HG03575 (cell line): ENCODE data around the gene AGMAT.

ENCODE experiments used
- ATAC-seq: cut with Tn5 transposase; IDR thresholded peaks from one replicate; pipeline ENCODE4 v1.9.1; 2021; ENCODE audit not compliant: unreplicated experiment, insufficient number of reproducible peaks, low FRiP score; ENCODE audit errors: extremely low read depth

The AGMAT gene

GRCh38 chr1:15584489-15585363 lies at the start of gene AGMAT:
Gene AGMAT, minus strand, starts transcription at chr1:15585051. Its CDS starts 84 bp downstream, at chr1:15584967.
- ATAC-seq, result no peak

GRCh38 chr1:15633756-15634420 lies 49.0 kb upstream of the AGMAT start:
- ATAC-seq, result no peak

- ATAC-seq, result no peak
Observed at GRCh38 chr1:15628003-15628402, 43.2 kb upstream of the AGMAT start.

- peak; percentile 67 for ATAC-seq
Observed at GRCh38 chr1:15627343-15627988, 42.6 kb upstream of the AGMAT start.

GRCh38 chr1:15626269-15626950 lies 41.6 kb upstream of the AGMAT start:
- ATAC-seq, result no peak

- ATAC-seq, result no peak
Observed at GRCh38 chr1:15625056-15625917, 40.4 kb upstream of the AGMAT start.

GRCh38 chr1:15624133-15624714 lies 39.4 kb upstream of the AGMAT start:
- no peak for ATAC-seq

GRCh38 chr1:15623435-15623834 lies 38.6 kb upstream of the AGMAT start:
- ATAC-seq, result no peak

GRCh38 chr1:15622712-15623373 lies 38.0 kb upstream of the AGMAT start:
- ATAC-seq, result no peak

GRCh38 chr1:15621975-15622374 lies 37.1 kb upstream of the AGMAT start:
- ATAC-seq, result no peak

- ATAC-seq, result no peak
Observed at GRCh38 chr1:15620902-15621682, 36.2 kb upstream of the AGMAT start.

GRCh38 chr1:15620155-15620545 lies 35.3 kb upstream of the AGMAT start:
- ATAC-seq, result no peak

GRCh38 chr1:15618655-15619525 lies 34.0 kb upstream of the AGMAT start:
- no peak for ATAC-seq

- ATAC-seq, result peak; percentile 28
Observed at GRCh38 chr1:15618077-15618654, 33.3 kb upstream of the AGMAT start.

- ATAC-seq, result no peak
Observed at GRCh38 chr1:15617173-15618076, 32.6 kb upstream of the AGMAT start, which contains the start of gene DDI2. Gene DDI2, plus strand, starts transcription at chr1:15617458. Its CDS starts 213 bp downstream, at chr1:15617671.
